A549 (cell line): Measurements from ENCODE around the gene KCTD6. TPM values are rescaled to one million over a fixed set of nuclear protein-coding genes. Genes with fewer than 3 reads are reported as not detected.
A peak's percentile ranks its signal among the peaks of the same experiment; 100 is the strongest.

ENCODE experiments used
- ATAC-seq, 2 experiments: fragments of 200-7000 bp in 1 of 2; fragments of >200 bp in 1 of 2; cut with Nextera tagmentation in 1 of 2; cut with Tn5 transposase in 1 of 2; 3 replicates each; pipeline versions ENCODE4 v1.8.0 to v1.9.1; 2018 to 2020; ENCODE audit warnings: mild to moderate bottlenecking in 1 of 2, moderate library complexity in 1 of 2
- CTCF ChIA-PET: fragments of 300-600 bp; sonication (Branson Sonifier 250); formaldehyde crosslinking; extraction: SDS; loops from one replicate; lab custom pipeline; 2021; ENCODE audit warnings: antibody characterized with exemption, inconsistent platforms; lab: Yijun Ruan, JAX
- POLR2A ChIA-PET: fragments of 350-600 bp; formaldehyde crosslinking; extraction: SDS; loops from one replicate; lab custom pipeline; 2021; ENCODE audit warnings: antibody characterized with exemption, inconsistent platforms; lab: Yijun Ruan, JAX
- DNase-seq, 2 experiments: peaks; one replicate each; pipeline versions ENCODE4 v3.0.0 to v3.0.0-alpha.2; 2011 to 2016; ENCODE audit warnings: low read depth in 1 of 2, low spot score in 1 of 2
- FAIRE-seq: peaks from 2 replicates; lab custom pipeline; 2011; peaks lifted over from hg19 to GRCh38; lab: Jason Lieb, UNC
- H3K27ac ChIP-seq, 2 experiments: fragments of >200 bp; sonication (Bioruptor Twin); formaldehyde crosslinking; 3 replicates each; pipeline ENCODE4 v1.5.1; 2016 to 2017
- H3K4me1 ChIP-seq: fragments of >200 bp; sonication (Bioruptor Twin); formaldehyde crosslinking; 3 replicates; pipeline ENCODE4 v1.6.1; 2016
- H3K4me2 ChIP-seq: fragments of >200 bp; sonication (Bioruptor Twin); formaldehyde crosslinking; 3 replicates; pipeline ENCODE4 v1.6.1; 2016
- H3K4me3 ChIP-seq: fragments of >200 bp; sonication (Bioruptor Twin); formaldehyde crosslinking; 3 replicates; pipeline ENCODE4 v1.5.1; 2016
- H3K9me3 ChIP-seq: fragments of >200 bp; sonication (Bioruptor Twin); formaldehyde crosslinking; 3 replicates; pipeline ENCODE4 v1.6.1; 2016
- CBX2 ChIP-seq: fragments of 200-600 bp; sonication (generic); IDR thresholded peaks from 2 replicates; pipeline ENCODE4 v1.6.1; 2016; ENCODE audit warnings: low read depth, mild to moderate bottlenecking, borderline replicate concordance
- EP300 ChIP-seq, 2 experiments: fragments of >200 bp; sonication (Bioruptor Twin); formaldehyde crosslinking; IDR thresholded peaks; 2 replicates in 1 of 2; 3 replicates in 1 of 2; pipeline ENCODE4 v1.6.1; 2016 to 2017
- FOSB ChIP-seq: fragments of 250-450 bp; sonication (Bioruptor Pico); IDR thresholded peaks from 2 replicates; pipeline ENCODE4 v1.5.0; 2020; ENCODE audit warnings: mild to moderate bottlenecking, moderate library complexity
- HOXB5 ChIP-seq: fragments of 250-450 bp; sonication (Bioruptor Pico); IDR thresholded peaks from 2 replicates; pipeline ENCODE4 v1.5.0; 2020; ENCODE audit warnings: mild to moderate bottlenecking, moderate library complexity
- JUN ChIP-seq, 2 experiments: fragments of >200 bp; sonication (Bioruptor Twin); formaldehyde crosslinking; IDR thresholded peaks; 2 replicates in 1 of 2; 3 replicates in 1 of 2; pipeline ENCODE4 v1.6.1; 2016 to 2017
- MAFK ChIP-seq: fragments of 450-650 bp; IDR thresholded peaks from 2 replicates; pipeline ENCODE4 v1.6.1; 2014; ENCODE audit not compliant: partially characterized antibody
- POLR2A ChIP-seq: IDR thresholded peaks from 2 replicates; pipeline ENCODE4 v1.6.1; 2012; ENCODE audit warnings: mild to moderate bottlenecking, low read length
- POLR2AphosphoS2 ChIP-seq: conservative IDR thresholded peaks from 2 replicates; pipeline ENCODE4 v1.6.1; 2012; ENCODE audit warnings: low read length, improper control_type of control experiment, inconsistent platforms
- RAD21 ChIP-seq, 2 experiments: fragments of >200 bp in 1 of 2; sonication (Bioruptor Twin) in 1 of 2; formaldehyde crosslinking in 1 of 2; IDR thresholded peaks in 1 of 2; conservative IDR thresholded peaks in 1 of 2; 2 replicates in 1 of 2; 3 replicates in 1 of 2; pipeline ENCODE4 v1.6.1; 2012 to 2018; ENCODE audit warnings: inconsistent platforms in 1 of 2
- RNF2 ChIP-seq: fragments of 200-600 bp; sonication (generic); IDR thresholded peaks from 2 replicates; pipeline ENCODE4 v1.6.1; 2016; ENCODE audit warnings: low read depth, mild to moderate bottlenecking, antibody characterized with exemption, moderate library complexity, borderline replicate concordance
- SMC3 ChIP-seq: fragments of >200 bp; sonication (Bioruptor Twin); formaldehyde crosslinking; IDR thresholded peaks from 3 replicates; pipeline ENCODE4 v1.6.1; 2018; ENCODE audit warnings: inconsistent platforms
- ZC3H11A ChIP-seq: fragments of 450-650 bp; IDR thresholded peaks from 2 replicates; pipeline ENCODE4 v1.6.1; 2014; ENCODE audit warnings: antibody characterized with exemption, mild to moderate bottlenecking
- ZSCAN20 ChIP-seq: fragments of 250-450 bp; sonication (Bioruptor Pico); IDR thresholded peaks from 2 replicates; pipeline ENCODE4 v1.8.0; 2022; ENCODE audit warnings: mild to moderate bottlenecking, moderate library complexity
- WGBS: methylation state at CpG from one replicate; pipeline ENCODE4 v1.1.6; 2017; ENCODE audit errors: missing lambda C conversion rate; 5-methylcytosine and 5-hydroxymethylcytosine counted together
- polyA minus RNA-seq: library from RNA; depleted of rRNA, polyadenylated mRNA; stranded (reverse); fragments of >200 nt; gene quantifications from 2 replicates; pipeline ENCODE4 v1.2.3, GENCODE V29; 2011; rRNA and poly(A)+ RNA removed
- polyA plus RNA-seq, 4 experiments: library from polyadenylated mRNA; depleted of rRNA in 3 of 4; stranded (reverse); fragments of >200 nt; fragmentation: RNase III in 1 of 4; extraction: RNeasy Plus Mini Kit Qiagen cat#74134 plus additional on column Dnase treatment in 1 of 4; gene quantifications; 2 replicates in 3 of 4; 3 replicates in 1 of 4; pipeline ENCODE4 v1.2.3, GENCODE V29; 2011 to 2017
- TF ChIP-seq, protein P1 (sequence below): IDR thresholded peaks from 2 replicates; pipeline ENCODE4 v1.6.1; 2012
- TF ChIP-seq, protein P2 (sequence below): fragments of >200 bp; sonication (Bioruptor Twin); formaldehyde crosslinking; IDR thresholded peaks from 3 replicates; pipeline ENCODE4 v1.5.1; 2016
- TF ChIP-seq, protein P3 (sequence below): fragments of >200 bp; sonication (Bioruptor Twin); formaldehyde crosslinking; IDR thresholded peaks from 3 replicates; pipeline ENCODE4 v1.6.1; 2016
- TF ChIP-seq, protein P4 (sequence below): fragments of >200 bp; sonication (Bioruptor Twin); formaldehyde crosslinking; IDR thresholded peaks from 2 replicates; pipeline ENCODE4 v1.6.1; 2016
- TF ChIP-seq, protein P5 (sequence below): IDR thresholded peaks from 2 replicates; pipeline ENCODE4 v1.6.1; 2012; ENCODE audit warnings: low read depth, borderline replicate concordance
- TF ChIP-seq, protein P6 (sequence below): fragments of 200-600 bp; sonication (generic); IDR thresholded peaks from 2 replicates; pipeline ENCODE4 v1.6.1; 2016; ENCODE audit warnings: antibody characterized with exemption, mild to moderate bottlenecking, moderate library complexity

Gene KCTD6
- 24.4 and 24.5 TPM in 2 replicates for polyA plus RNA-seq (2011; rRNA removed)
- polyA plus RNA-seq (2012; cell fraction: cytosol; rRNA removed), result 5.2 and 5.8 TPM in 2 replicates
- 2.4 and 4.7 TPM in 2 replicates for polyA plus RNA-seq (2012; cell fraction: nucleus; rRNA removed)
- 7.8 to 8.5 TPM (median 8.1 TPM) in 3 replicates for polyA plus RNA-seq (2017; fragmentation: RNase III; extraction: RNeasy Plus Mini Kit Qiagen cat#74134 plus additional on column Dnase treatment)
- 9.6 and 13.4 TPM in 2 replicates for polyA minus RNA-seq

DNA sequence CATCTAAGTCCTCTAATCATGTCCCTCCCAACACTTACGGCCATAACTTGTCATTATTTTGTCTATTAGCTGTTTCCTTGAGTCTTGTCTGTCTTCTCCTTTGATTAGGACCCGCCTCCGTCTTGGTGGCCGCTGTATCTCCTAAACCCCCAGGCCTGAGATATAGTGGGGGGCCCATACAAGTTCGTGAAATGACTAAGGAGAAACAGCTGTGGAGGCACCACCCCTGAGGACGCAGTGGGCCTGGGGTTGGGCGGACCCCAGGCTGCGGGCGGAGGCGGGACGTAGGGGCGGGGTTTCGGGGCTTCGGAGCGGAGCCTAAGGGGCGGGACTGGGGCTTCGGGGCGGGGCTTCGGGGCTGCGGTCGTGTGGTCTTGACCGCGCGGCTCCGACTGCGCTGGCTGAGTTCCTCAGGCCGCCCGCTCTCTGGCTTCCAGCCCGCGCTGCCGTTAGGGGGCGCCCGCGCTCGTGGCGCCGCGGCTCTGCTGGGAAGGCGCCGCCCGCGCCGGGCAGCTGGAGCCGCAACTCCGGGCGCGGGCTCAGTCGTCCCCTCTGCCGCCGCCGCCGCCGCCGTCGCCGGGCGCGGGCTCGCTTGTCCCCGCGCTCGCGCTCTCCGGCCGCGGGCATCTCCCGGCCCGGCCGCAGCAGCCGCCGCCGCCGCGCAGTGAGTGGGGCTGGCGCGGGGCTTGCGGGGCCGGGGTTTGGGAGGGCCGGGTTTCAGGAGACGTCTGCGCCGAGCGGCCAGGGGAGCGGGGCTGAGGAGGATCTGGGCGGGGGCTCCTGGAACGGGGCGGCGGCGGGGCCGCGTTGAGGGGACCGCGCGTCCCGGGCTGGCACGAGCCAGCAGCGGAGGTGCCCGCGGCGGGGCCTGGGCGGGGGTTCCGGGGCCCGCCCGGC, at the start of gene KCTD6:
Gene KCTD6, plus strand, starts transcription at position 591 of the 897 bp plus-strand sequence. CDS start 6,660 bp downstream, outside the sequence.
- FAIRE-seq (no peak), ATAC-seq (peak; percentile 90 to 96), DNase-seq (peak; percentile 56 to 91)
- CTCF ChIA-PET, result interaction anchor here (0.6 to 3.5 kb wide), 32 partner anchors 8 to 169 kb away, joined by 3 to 24 read pairs (median 4); partner anchors contain the start of genes ACOX2 and PDHB
- 6% methylated on average over 4 of the region's 104 CpGs for WGBS
- H3K4me2 ChIP-seq, result peak within 1 kb of the TSS; percentile 97
- H3K27ac ChIP-seq, result peak within 1 kb of the TSS; percentile 93
- TF ChIP-seq, protein P1, sequence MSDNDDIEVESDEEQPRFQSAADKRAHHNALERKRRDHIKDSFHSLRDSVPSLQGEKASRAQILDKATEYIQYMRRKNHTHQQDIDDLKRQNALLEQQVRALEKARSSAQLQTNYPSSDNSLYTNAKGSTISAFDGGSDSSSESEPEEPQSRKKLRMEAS, result 0 out of 2 replicates have a peak, but pooled peaks have one; percentile 45
- TF ChIP-seq RNF2, result no peak
- TF ChIP-seq RAD21 (conservative IDR thresholded peaks at IDR 0.05 in 1 of 2, IDR thresholded peaks at IDR 0.05 in 1 of 2), result peak; percentile 48 to 81
- TF ChIP-seq SMC3, result peak; percentile 84
- TF ChIP-seq, protein P2, sequence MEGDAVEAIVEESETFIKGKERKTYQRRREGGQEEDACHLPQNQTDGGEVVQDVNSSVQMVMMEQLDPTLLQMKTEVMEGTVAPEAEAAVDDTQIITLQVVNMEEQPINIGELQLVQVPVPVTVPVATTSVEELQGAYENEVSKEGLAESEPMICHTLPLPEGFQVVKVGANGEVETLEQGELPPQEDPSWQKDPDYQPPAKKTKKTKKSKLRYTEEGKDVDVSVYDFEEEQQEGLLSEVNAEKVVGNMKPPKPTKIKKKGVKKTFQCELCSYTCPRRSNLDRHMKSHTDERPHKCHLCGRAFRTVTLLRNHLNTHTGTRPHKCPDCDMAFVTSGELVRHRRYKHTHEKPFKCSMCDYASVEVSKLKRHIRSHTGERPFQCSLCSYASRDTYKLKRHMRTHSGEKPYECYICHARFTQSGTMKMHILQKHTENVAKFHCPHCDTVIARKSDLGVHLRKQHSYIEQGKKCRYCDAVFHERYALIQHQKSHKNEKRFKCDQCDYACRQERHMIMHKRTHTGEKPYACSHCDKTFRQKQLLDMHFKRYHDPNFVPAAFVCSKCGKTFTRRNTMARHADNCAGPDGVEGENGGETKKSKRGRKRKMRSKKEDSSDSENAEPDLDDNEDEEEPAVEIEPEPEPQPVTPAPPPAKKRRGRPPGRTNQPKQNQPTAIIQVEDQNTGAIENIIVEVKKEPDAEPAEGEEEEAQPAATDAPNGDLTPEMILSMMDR, result peak; percentile 81
- peak; percentile 36 to 64; a peak in 3 of 5 replicates for TF ChIP-seq JUN (IDR thresholded peaks at IDR 0.05)
- TF ChIP-seq, protein P3, sequence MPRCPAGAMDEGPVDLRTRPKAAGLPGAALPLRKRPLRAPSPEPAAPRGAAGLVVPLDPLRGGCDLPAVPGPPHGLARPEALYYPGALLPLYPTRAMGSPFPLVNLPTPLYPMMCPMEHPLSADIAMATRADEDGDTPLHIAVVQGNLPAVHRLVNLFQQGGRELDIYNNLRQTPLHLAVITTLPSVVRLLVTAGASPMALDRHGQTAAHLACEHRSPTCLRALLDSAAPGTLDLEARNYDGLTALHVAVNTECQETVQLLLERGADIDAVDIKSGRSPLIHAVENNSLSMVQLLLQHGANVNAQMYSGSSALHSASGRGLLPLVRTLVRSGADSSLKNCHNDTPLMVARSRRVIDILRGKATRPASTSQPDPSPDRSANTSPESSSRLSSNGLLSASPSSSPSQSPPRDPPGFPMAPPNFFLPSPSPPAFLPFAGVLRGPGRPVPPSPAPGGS, result peak; percentile 14; the same call in 1 of the 3 replicates
- TF ChIP-seq EP300 (IDR thresholded peaks at IDR 0.05), result no peak
- peak; percentile 6; the same call in 1 of the 2 replicates for TF ChIP-seq POLR2A
- TF ChIP-seq, protein P4, sequence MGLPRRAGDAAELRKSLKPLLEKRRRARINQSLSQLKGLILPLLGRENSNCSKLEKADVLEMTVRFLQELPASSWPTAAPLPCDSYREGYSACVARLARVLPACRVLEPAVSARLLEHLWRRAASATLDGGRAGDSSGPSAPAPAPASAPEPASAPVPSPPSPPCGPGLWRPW, result no peak
- H3K4me1 ChIP-seq, result peaks cover 45% of the 10 kb centered on the region
- POLR2A ChIA-PET, result interaction anchor here (0.5 to 2.3 kb wide), 3 partner anchors 37 to 68 kb away, joined by 3 to 6 read pairs (median 3); partner anchors contain the start of gene PDHB
- H3K4me3 ChIP-seq, result peak within 1 kb of the TSS; percentile 83
- H3K9me3 ChIP-seq, result no peaks in the 10 kb centered on the region

DNA sequence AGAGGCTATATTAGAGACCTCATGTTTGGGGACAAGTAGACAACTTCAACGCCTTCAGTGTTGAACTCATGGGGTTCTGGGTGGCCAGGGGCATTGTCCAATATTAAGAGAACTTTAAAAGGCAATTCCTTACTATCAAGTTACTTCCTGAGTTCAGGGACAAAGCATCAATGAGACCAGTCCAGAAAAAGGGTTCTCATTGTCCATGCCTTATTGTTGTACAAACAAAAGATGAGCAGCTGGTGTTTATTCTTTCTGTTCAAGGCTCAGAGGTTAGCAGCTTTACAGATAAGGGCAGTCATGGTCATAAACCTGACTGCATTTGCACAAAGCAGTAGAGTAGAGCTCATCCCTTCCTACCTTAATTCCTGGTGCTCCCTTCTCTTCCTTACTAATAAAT, 39.7 kb upstream of the KCTD6 start:
- POLR2A ChIA-PET, result no interaction called here
- Histone ChIP-seq H3K9me3 (peaks cover 11% of the 10 kb centered on the region), H3K27ac (no peak overlapping the region), H3K4me3 (no peak overlapping the region), H3K4me1 (no peaks in the 10 kb centered on the region), H3K4me2 (no peak overlapping the region)
- TF ChIP-seq, protein P5, sequence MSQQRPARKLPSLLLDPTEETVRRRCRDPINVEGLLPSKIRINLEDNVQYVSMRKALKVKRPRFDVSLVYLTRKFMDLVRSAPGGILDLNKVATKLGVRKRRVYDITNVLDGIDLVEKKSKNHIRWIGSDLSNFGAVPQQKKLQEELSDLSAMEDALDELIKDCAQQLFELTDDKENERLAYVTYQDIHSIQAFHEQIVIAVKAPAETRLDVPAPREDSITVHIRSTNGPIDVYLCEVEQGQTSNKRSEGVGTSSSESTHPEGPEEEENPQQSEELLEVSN, result no peak
- TF ChIP-seq ZC3H11A (no peak), MAFK (no peak)
- CTCF ChIA-PET, result interaction anchor here (1.0 to 1.6 kb wide), 2 partner anchors 12 to 80 kb away, joined by 4 to 8 read pairs; no protein-coding TSS in a partner anchor
- DNase-seq, result no peak
- WGBS, result 10% methylated on average over 1 of the region's 1 CpG
- no peak for ATAC-seq
- FAIRE-seq, result no peak

DNA sequence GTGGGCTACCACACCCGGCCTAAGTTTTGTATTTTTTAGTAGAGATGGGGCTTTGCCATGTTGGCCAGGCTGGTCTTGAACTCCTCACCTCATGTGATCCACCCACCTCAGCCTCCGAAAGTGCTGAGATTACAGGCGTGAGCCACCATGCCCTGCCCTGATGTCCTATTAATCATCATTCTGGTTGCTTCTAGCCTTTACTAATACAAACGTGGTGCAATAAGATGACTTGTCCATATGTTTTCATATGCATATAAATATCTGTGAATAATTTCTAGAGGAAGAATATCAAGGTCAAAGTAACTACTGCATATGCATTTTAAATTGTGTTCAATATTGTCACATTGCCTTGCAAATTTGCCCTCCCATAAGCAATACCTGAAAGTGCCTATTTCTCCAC, 32.7 kb upstream of the KCTD6 start:
- ChIA-PET POLR2A (no interaction called here), CTCF (interaction anchor here (0.9 kb wide), 1 partner anchor 13 kb away, joined by 3 read pairs; no protein-coding TSS in a partner anchor)
- no peak overlapping the region for H3K4me3 ChIP-seq
- TF ChIP-seq CBX2 (no peak), HOXB5 (CRISPR knock-in tag) (no peak), FOSB (CRISPR knock-in tag) (no peak), ZSCAN20 (CRISPR knock-in tag) (no peak), POLR2AphosphoS2 (no peak)
- TF ChIP-seq, protein P6, sequence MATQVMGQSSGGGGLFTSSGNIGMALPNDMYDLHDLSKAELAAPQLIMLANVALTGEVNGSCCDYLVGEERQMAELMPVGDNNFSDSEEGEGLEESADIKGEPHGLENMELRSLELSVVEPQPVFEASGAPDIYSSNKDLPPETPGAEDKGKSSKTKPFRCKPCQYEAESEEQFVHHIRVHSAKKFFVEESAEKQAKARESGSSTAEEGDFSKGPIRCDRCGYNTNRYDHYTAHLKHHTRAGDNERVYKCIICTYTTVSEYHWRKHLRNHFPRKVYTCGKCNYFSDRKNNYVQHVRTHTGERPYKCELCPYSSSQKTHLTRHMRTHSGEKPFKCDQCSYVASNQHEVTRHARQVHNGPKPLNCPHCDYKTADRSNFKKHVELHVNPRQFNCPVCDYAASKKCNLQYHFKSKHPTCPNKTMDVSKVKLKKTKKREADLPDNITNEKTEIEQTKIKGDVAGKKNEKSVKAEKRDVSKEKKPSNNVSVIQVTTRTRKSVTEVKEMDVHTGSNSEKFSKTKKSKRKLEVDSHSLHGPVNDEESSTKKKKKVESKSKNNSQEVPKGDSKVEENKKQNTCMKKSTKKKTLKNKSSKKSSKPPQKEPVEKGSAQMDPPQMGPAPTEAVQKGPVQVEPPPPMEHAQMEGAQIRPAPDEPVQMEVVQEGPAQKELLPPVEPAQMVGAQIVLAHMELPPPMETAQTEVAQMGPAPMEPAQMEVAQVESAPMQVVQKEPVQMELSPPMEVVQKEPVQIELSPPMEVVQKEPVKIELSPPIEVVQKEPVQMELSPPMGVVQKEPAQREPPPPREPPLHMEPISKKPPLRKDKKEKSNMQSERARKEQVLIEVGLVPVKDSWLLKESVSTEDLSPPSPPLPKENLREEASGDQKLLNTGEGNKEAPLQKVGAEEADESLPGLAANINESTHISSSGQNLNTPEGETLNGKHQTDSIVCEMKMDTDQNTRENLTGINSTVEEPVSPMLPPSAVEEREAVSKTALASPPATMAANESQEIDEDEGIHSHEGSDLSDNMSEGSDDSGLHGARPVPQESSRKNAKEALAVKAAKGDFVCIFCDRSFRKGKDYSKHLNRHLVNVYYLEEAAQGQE, result no peak

More for the DNA sequence above, 32.7 kb upstream of the KCTD6 start:
- DNase-seq (no peak), ATAC-seq (no peak), FAIRE-seq (no peak)
- 65% methylated on average over 4 of the region's 4 CpGs for WGBS
- Histone ChIP-seq H3K27ac (no peak overlapping the region), H3K4me1 (peaks cover 13% of the 10 kb centered on the region; the same call in 2 of the 3 replicates), H3K4me2 (no peak overlapping the region), H3K9me3 (peaks cover 4% of the 10 kb centered on the region; the same call in 2 of the 3 replicates)
